Nephron progenitor cell (in vitro differentiated cells): Measurements from ENCODE around the gene MYRFL.

Experiments used
- DNase-seq: peaks from one replicate; pipeline ENCODE4 v3.0.0; 2021
- H3K27ac Mint-ChIP-seq: 2 replicates; pipeline ENCODE4 v1.8.0; 2021; ENCODE audit warnings: mild to moderate bottlenecking, moderate library complexity, mixed read lengths
- H3K27me3 Mint-ChIP-seq: 2 replicates; pipeline ENCODE4 v1.8.0; 2021; ENCODE audit warnings: mild to moderate bottlenecking, low read depth, mixed read lengths; ENCODE audit not compliant: poor library complexity
- H3K36me3 Mint-ChIP-seq: 2 replicates; pipeline ENCODE4 v1.8.0; 2021; ENCODE audit warnings: low read depth, mixed read lengths
- H3K4me1 Mint-ChIP-seq: 2 replicates; pipeline ENCODE4 v1.8.0; 2021; ENCODE audit warnings: mixed read lengths
- H3K4me3 Mint-ChIP-seq: 2 replicates; pipeline ENCODE4 v1.8.0; 2021; ENCODE audit warnings: mild to moderate bottlenecking, moderate library complexity, mixed read lengths
- H3K9me3 Mint-ChIP-seq: 2 replicates; pipeline ENCODE4 v1.8.0; 2021; ENCODE audit warnings: mild to moderate bottlenecking, moderate library complexity, mixed read lengths
- TF ChIP-seq, protein P1 (sequence below): fragments of 200-600 bp; sonication (generic); IDR thresholded peaks from 2 replicates; pipeline ENCODE4 v1.5.0; 2021; ENCODE audit warnings: antibody characterized with exemption

MYRFL gene

GRCh38 chr12:69906411-69907216, 81.6 kb downstream of the MYRFL start:
- no peak for DNase-seq

GRCh38 chr12:69908203-69908602, 83.2 kb downstream of the MYRFL start:
- TF ChIP-seq, protein P1, sequence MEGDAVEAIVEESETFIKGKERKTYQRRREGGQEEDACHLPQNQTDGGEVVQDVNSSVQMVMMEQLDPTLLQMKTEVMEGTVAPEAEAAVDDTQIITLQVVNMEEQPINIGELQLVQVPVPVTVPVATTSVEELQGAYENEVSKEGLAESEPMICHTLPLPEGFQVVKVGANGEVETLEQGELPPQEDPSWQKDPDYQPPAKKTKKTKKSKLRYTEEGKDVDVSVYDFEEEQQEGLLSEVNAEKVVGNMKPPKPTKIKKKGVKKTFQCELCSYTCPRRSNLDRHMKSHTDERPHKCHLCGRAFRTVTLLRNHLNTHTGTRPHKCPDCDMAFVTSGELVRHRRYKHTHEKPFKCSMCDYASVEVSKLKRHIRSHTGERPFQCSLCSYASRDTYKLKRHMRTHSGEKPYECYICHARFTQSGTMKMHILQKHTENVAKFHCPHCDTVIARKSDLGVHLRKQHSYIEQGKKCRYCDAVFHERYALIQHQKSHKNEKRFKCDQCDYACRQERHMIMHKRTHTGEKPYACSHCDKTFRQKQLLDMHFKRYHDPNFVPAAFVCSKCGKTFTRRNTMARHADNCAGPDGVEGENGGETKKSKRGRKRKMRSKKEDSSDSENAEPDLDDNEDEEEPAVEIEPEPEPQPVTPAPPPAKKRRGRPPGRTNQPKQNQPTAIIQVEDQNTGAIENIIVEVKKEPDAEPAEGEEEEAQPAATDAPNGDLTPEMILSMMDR, result no peak
- no peak overlapping the region for H3K4me3 Mint-ChIP-seq
- no peaks in the 10 kb centered on the region for H3K9me3 Mint-ChIP-seq
- H3K4me1 Mint-ChIP-seq, result peaks cover 12% of the 10 kb centered on the region
- H3K36me3 Mint-ChIP-seq, result no peaks in the 10 kb centered on the region
- no peak for DNase-seq
- peak overlapping the region; percentile 28 for H3K27ac Mint-ChIP-seq
- no peaks in the 10 kb centered on the region for H3K27me3 Mint-ChIP-seq

More at GRCh38 chr12:69906411-69907216, 81.6 kb downstream of the MYRFL start:
- H3K4me1 Mint-ChIP-seq, result peaks cover 12% of the 10 kb centered on the region
- H3K27ac Mint-ChIP-seq, result no peak overlapping the region
- no peaks in the 10 kb centered on the region for H3K27me3 Mint-ChIP-seq
- TF ChIP-seq, protein P1, result no peak
- no peak overlapping the region for H3K4me3 Mint-ChIP-seq
- H3K36me3 Mint-ChIP-seq, result no peaks in the 10 kb centered on the region
- H3K9me3 Mint-ChIP-seq, result no peaks in the 10 kb centered on the region

DNA sequence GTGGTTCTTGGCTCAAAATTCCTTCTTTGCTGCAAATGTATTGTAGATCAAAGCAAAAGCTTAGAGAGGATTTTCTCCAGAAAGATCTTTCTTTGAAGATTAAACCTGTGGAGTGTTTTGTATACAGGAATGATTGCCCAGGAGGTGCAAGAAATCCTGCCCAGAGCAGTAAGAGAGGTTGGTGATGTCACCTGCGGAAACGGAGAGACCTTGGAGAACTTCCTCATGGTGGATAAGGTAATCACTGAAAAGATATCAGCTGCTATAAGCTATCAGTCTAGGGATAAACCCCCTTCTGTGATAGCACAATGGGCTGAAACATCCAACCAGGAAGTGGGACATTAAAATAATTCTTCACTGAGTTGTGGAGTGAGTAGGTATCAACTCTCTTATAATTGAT, 85.7 kb downstream of the MYRFL start:
- H3K27me3 Mint-ChIP-seq, result no peaks in the 10 kb centered on the region
- H3K9me3 Mint-ChIP-seq, result no peaks in the 10 kb centered on the region
- TF ChIP-seq, protein P1, result no peak
- no peaks in the 10 kb centered on the region for H3K36me3 Mint-ChIP-seq
- H3K4me1 Mint-ChIP-seq, result no peaks in the 10 kb centered on the region
- no peak for DNase-seq
- H3K4me3 Mint-ChIP-seq, result no peak overlapping the region
- no peak overlapping the region for H3K27ac Mint-ChIP-seq

DNA sequence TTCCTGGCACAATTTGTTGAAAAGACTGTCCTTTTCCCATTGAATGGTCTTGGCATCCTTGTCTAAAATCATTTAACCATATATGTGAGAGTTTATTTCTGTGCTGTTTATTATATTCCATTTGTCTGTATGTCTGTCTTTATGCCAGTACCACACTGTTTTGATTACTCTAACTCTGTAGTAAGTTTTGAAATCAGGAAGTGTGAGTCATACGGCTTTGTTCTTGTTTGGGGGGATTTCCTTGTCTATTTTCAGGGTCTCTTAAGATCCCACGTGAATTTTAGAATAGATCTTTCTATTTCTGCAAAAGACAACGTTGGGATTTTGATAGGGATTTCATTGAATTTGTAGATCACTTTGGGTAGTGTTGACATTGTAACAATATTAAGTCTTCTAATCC, 88.5 kb downstream of the MYRFL start:
- no peak overlapping the region for H3K27ac Mint-ChIP-seq
- no peaks in the 10 kb centered on the region for H3K36me3 Mint-ChIP-seq
- peaks cover 5% of the 10 kb centered on the region for H3K9me3 Mint-ChIP-seq
- no peak overlapping the region for H3K4me3 Mint-ChIP-seq
- H3K27me3 Mint-ChIP-seq, result peaks cover 4% of the 10 kb centered on the region
- H3K4me1 Mint-ChIP-seq, result peaks cover 9% of the 10 kb centered on the region
- TF ChIP-seq, protein P1, result no peak
- DNase-seq, result no peak

GRCh38 chr12:69915964-69916363, 90.9 kb downstream of the MYRFL start:
- peaks cover 5% of the 10 kb centered on the region for H3K9me3 Mint-ChIP-seq
- no peak overlapping the region for H3K27ac Mint-ChIP-seq
- H3K36me3 Mint-ChIP-seq, result no peaks in the 10 kb centered on the region
- no peak overlapping the region for H3K4me3 Mint-ChIP-seq
- H3K4me1 Mint-ChIP-seq, result peaks cover 9% of the 10 kb centered on the region
- H3K27me3 Mint-ChIP-seq, result peaks cover 4% of the 10 kb centered on the region
- DNase-seq, result no peak
- TF ChIP-seq, protein P1, result no peak
